Stimulated activated CD8-positive, alpha-beta memory T cell treated with anti-CD3 and anti-CD28 coated beads, Interleukin-2, amount 100 ng/mL, for 48 hours (primary cell): ENCODE data around the gene DYNLT1.
"Not testable (repeated sequence)": the region's sequence is repeated elsewhere in the genome, so short reads cannot be mapped to it uniquely, and the experiment has no call there.

Source experiments
- DNase-seq, 2 donors: peaks; one replicate each; pipeline ENCODE4 v3.0.0-alpha.2; 2020; ENCODE audit warnings: low read depth in 2 of 2

Gene DYNLT1

GRCh38 chr6:158663625-158664165, 19.2 kb upstream of the DYNLT1 start:
- no peak for DNase-seq

DNA sequence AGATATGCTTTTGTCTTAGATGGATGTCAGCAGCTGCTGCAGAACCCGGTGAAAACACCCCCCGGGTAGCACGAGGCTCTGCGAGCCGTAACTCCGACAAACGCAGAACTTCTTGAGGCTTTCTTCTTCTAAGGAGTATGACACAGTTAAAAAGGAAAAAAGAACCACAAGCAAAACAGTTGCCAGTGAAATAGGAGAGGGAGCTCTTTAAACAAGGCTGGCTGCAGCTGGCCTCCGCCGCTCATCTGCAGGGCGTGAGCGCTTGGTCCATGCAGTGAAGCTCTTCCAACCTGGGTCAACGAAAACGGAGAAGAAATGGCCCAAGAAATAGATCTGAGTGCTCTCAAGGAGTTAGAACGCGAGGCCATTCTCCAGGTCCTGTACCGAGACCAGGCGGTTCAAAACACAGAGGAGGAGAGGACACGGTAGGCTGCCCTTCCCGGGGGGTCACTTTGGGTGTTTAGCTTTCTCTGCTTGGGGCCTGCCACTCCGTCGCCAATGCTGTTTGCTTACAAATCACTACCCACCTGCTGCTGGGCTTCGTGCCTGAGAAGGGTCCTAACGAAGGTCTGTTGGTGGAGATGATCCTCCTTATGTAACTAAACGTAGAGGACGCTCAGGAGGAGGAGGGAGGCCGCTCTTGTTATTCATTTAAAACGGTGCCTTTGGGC, 18.5 kb upstream of the DYNLT1 start:
- no peak for DNase-seq

DNA sequence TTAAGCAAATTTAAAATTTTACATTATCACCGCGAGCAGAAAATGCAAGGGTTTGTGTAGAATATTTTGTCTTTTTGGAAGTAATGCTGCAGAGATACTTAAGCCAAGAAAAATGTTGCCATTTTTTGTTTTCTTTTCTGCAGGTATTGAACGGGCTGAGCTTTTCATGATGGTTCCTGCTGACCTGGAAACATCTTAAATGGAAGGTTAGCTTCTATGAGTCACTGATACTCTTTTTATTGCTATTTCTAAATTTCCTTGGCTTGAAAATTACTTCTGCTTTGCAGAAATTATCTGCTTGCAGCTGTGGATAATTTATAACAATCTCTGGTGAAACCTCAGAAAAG, 18.0 kb upstream of the DYNLT1 start:
- DNase-seq: no peak

- no peak for DNase-seq
Observed at GRCh38 chr6:158661156-158661685, 16.7 kb upstream of the DYNLT1 start.

GRCh38 chr6:158660333-158660754, 15.8 kb upstream of the DYNLT1 start:
- DNase-seq: no peak

GRCh38 chr6:158656986-158657385, 12.4 kb upstream of the DYNLT1 start:
- DNase-seq: not testable (repeated sequence)

GRCh38 chr6:158655569-158656450, 11.3 kb upstream of the DYNLT1 start:
- no peak for DNase-seq

DNA sequence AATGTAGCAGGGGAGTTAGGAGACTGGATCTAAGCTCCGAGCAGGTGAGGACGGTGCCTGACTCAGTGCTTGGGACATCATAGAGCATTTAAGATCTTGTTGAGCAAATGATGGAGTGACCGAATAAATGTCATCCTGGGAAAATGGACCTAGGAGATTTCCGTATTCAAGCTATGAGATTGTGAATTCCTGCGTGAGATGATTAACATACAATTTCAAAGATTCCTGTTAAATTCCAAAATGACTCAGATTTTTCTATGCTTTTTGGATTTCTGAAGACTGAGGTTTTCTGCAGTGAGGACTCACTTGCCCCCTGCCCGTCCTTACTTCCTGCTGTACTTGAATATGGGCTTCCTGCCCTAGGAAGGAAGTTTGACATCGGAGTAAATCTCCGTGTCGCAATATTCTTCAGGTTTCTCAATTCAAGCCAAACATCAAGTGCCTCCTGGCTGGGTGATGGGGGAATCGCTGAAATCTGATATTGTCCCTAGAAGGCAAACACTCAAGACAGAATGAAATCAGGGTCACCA, 10.5 kb upstream of the DYNLT1 start:
- no peak for DNase-seq

GRCh38 chr6:158654498-158654897, 10.0 kb upstream of the DYNLT1 start:
- no peak for DNase-seq

DNA sequence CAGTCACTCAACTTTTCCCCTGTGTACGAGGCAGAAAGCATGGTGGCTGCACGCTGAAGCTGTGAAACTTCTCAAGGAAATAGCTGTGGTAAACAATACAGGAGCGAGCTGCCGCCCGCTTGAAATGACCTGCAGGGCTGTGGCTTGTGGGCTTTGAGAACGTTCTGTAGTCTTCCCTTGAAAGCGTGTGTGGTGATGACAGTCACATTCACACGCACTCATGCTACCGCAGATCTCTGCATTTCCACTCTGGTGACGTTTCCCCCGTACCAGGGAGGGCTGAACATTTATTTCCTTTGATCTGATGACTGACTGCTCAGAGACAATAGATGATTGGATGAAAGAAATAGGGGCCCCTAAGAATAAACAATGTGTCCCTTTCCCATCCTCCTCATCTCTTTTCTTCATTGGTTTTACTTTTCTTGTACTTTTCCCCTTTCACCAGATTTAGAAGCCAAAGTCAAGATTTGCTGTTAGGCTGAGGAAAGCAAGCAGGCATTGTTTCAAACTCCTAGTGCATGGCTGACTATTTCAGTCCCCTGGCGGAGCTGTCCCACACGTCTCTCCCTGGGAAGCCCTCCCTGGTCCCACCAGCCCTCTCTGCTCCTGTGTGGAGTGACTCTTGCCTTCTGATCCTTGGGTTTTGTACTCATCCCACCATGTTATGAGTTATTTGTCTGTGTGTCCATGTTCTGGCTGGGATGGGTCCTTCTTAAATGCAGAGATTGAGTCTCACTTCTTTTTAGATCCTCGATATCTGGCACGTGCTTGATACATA, 9.2 kb upstream of the DYNLT1 start:
- DNase-seq: peak; percentile 69 to 78

DNA sequence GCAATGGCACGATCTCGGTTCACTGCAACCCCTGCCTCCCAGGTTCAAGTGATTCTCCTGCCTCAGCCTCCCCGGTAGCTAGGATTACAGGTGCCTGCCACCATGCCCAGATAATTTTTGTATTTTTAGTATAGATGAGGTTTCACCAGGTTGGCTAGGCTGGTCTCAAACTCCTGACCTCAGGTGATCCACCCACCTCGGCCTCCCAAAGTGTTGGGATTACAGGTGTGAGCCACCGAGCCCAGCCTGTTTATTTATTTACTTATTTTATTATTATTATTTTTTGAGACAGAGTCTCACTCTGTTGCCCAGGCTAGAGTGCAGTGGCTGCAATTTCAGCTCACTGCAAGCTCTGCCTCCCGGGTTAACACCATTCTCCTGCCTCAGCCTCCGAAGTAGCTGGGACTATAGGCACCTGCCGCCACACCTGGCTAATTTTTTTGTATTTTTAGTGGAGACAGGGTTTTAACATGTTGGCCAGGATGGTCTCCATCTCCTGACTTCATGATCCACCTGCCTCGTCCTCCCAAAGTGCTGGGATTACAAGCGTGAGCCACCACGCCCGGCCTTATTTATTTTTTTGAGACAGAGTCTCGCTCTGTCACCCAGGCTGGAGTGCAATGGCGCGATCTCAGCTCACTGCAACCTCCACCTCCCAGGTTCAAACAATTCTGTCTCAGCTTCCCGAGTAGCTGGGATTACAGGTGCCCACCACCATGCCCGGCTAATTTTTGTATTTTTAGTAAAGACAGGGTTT, 7.6 kb upstream of the DYNLT1 start:
- not testable (repeated sequence) for DNase-seq

- peak; percentile 65 to 78 for DNase-seq
Observed at GRCh38 chr6:158649289-158650143, 5.0 kb upstream of the DYNLT1 start, which contains the start of gene SYTL3. TSS of gene SYTL3 (plus strand) at chr6:158650054. CDS start at chr6:158663269, 13,215 bp downstream.

GRCh38 chr6:158648682-158649131, 4.2 kb upstream of the DYNLT1 start:
- DNase-seq: no peak

DNA sequence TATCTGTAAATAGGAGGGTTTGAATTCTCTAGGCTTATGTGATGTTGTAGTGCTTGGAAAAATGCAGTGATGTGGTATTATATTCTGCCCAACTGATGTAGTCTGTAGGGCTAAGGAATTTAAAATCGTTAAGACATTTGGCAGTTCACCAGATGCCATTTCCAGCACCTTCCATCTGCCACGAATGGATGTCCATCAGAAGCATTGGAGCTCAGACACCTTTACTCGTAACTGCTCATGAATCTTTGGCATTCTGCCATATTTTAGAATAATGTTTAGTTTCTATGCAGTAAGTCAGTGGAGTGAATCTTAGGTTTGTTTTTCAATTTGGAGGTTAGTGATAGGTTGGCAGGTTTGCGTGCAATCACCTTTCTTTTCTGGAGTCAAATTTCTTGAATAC, 3.0 kb upstream of the DYNLT1 start:
- DNase-seq: no peak

- DNase-seq: no peak
Observed at GRCh38 chr6:158646023-158646910, 1.7 kb upstream of the DYNLT1 start.

GRCh38 chr6:158645064-158646022, 800 bp upstream of the DYNLT1 start:
- no peak for DNase-seq

GRCh38 chr6:158643836-158644230, 710 bp downstream of the DYNLT1 start:
- DNase-seq: no peak
